Neural cell (in vitro differentiated cells): ENCODE results near the gene CEL.

Experiments used
- CTCF ChIP-seq: fragments of 450-650 bp; IDR thresholded peaks from 2 replicates; pipeline ENCODE4 v1.5.1; 2014; ENCODE audit warnings: antibody characterized with exemption, mild to moderate bottlenecking, moderate library complexity; ENCODE audit not compliant: poor library complexity, severe bottlenecking
- EP300 ChIP-seq: fragments of 450-650 bp; conservative IDR thresholded peaks from 2 replicates; pipeline ENCODE4 v1.6.1; 2014; ENCODE audit warnings: antibody characterized with exemption, mild to moderate bottlenecking, moderate library complexity; ENCODE audit not compliant: poor library complexity, severe bottlenecking
- EZH2 ChIP-seq: fragments of 200-600, 300-800 bp; shearing (Covaris generic), sonication (generic); IDR thresholded peaks from 2 replicates; pipeline ENCODE4 v1.6.1; 2014; ENCODE audit warnings: antibody characterized with exemption, low read length, borderline replicate concordance, mild to moderate bottlenecking; ENCODE audit not compliant: insufficient read depth, poor library complexity, severe bottlenecking
- POLR2AphosphoS5 ChIP-seq: IDR thresholded peaks from 2 replicates; pipeline ENCODE4 v1.6.1; 2012
- RAD21 ChIP-seq: fragments of 450-650 bp; conservative IDR thresholded peaks from 2 replicates; pipeline ENCODE4 v1.6.1; 2014; ENCODE audit warnings: antibody characterized with exemption, mild to moderate bottlenecking, moderate library complexity
- TAF1 ChIP-seq: IDR thresholded peaks from 2 replicates; pipeline ENCODE4 v1.6.1; 2012; ENCODE audit warnings: low read depth

GRCh38 chr9:133076691-133077090 is 14.9 kb downstream of the CEL start:
- TF ChIP-seq TAF1 (no peak), CTCF (no peak), RAD21 (no peak), POLR2AphosphoS5 (no peak), EP300 (no peak), EZH2 (no peak)
